HG03521 (cell line): ENCODE results near the gene NUTM2D.
"Not testable (repeated sequence)": the region's sequence is repeated elsewhere in the genome, so short reads cannot be mapped to it uniquely, and the experiment has no call there.

Experiments used
- ATAC-seq: cut with Tn5 transposase; IDR thresholded peaks from one replicate; pipeline ENCODE4 v1.9.1; 2021; ENCODE audit warnings: mild to moderate bottlenecking, moderate library complexity; ENCODE audit not compliant: unreplicated experiment

NUTM2D gene

GRCh38 chr10:87369514-87370112 lies 12.1 kb downstream of the NUTM2D start:
- not testable (repeated sequence) for ATAC-seq

GRCh38 chr10:87374091-87374490 lies 16.5 kb downstream of the NUTM2D start:
- ATAC-seq = not testable (repeated sequence)

- not testable (repeated sequence) for ATAC-seq
These were observed 21.6 kb downstream of the NUTM2D start for GRCh38 chr10:87379115-87379514.

DNA sequence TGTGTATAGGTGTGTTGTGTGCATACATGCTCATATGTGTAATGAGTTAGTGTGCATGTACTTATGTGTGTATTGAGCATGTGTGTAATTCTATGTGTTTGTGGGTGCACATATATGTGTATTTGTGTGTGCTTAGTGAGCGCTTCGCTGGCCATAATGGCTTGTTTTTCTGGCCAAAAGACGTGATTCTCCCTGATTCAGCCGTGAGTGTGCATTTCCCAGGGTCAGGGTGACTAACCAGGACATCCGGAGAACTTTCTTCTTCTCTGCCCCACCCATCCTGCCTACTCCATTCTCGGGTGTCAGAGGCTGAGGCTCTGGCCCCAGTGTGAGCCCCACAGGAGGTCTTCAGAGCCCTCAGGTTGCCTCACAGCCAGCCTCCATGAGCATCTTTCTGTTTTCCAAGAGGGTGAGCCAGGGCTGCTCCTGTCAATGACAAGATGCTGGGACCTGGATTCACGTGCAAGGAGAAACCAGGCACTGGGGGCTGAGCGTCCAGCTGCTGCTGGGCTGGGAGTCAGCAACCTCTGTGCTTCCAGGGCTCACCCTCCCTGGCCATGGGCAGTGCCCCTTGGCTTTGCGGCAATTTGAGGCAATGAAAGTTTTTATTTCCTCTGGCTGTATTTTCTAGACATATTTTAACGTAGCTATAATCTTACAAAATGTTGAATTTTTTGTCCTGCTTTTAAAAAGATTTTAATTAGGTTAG lies 25.8 kb downstream of the NUTM2D start:
- not testable (repeated sequence) for ATAC-seq

- not testable (repeated sequence) for ATAC-seq
These were observed 26.7 kb downstream of the NUTM2D start for GRCh38 chr10:87384283-87384682.

DNA sequence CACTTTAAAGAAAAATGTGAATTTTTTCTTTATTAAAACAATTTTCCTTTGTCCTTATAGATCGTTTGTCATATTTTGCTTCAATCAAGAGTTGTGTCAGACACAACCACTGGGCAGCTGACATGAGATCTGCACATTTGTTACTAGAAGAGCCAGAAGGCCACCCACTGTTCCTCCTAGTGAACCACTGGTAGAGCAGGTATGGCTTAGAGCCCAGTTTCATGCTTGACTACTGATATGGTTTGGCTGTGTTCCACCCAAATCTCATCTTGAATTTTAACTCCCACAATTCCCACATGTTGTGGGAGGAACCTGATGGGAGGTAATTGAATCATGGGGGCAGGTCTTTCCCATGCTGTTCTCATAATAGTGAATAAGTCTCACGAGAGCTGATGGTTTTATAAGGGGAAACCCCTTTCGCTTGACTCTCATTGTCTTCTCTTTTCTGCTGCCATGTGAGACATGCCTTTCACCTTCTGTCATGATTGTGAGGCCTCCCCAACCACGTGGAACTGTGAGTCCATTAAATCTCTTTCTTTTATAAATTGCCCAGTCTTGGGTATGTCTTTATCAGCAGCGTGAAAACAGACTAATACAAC lies 28.3 kb downstream of the NUTM2D start:
- not testable (repeated sequence) for ATAC-seq

GRCh38 chr10:87391360-87391759 lies 33.8 kb downstream of the NUTM2D start:
- ATAC-seq = not testable (repeated sequence)

GRCh38 chr10:87396206-87396605 lies 38.7 kb downstream of the NUTM2D start:
- ATAC-seq = not testable (repeated sequence)

DNA sequence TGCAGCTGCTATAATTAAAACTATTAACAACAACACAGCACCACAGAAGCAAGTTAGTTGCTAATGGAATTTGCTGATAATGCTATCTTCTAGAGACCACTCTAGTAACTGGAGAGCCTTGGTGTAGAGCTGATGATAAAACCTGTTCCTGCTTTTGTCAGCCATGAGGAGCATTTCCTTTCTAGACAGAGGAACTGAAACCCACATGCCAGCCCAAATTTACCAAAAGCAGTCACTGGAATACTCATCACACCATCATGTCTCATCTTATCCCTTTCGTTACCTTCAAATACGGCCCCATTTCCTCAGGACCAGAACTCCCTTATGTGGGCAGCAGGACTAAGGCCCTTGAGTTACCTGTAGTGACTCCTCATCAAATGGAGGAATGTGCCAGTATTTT lies 40.9 kb downstream of the NUTM2D start:
- ATAC-seq = not testable (repeated sequence)

GRCh38 chr10:87407516-87408467 lies 50.2 kb downstream of the NUTM2D start:
- ATAC-seq = not testable (repeated sequence)

DNA sequence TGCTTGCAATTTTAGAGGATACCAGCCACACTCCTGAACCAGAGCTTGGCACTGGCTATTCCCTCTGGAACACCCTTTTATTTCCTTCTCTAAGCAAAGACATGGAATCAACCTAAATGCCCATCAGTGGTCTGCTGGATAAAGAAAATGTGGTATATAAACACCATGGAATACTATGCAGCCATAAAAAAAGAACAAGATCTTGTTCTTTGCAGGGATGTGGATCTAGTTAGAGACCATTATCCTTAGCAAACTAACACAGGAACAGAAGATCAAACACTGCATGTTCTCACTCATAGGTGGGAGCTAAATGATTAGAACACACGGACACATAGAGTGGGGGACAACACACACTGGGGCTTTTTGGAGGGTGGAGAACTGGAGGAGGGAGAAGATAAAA lies 56.4 kb downstream of the NUTM2D start:
- ATAC-seq = not testable (repeated sequence)
